OCI-LY1 (cell line): Measurements from ENCODE around the gene KCNH3.

Source experiments
- CTCF ChIP-seq: fragments of 200-600 bp; sonication (generic), shearing (Covaris generic); IDR thresholded peaks from 2 replicates; pipeline ENCODE4 v1.5.1; 2017; ENCODE audit warnings: mild to moderate bottlenecking, antibody characterized with exemption, low read length, moderate library complexity, mixed read lengths
- EZH2 ChIP-seq: fragments of 200-600 bp; sonication (generic), shearing (Covaris generic); IDR thresholded peaks from 2 replicates; pipeline ENCODE4 v1.8.0; 2017; ENCODE audit warnings: borderline replicate concordance, mixed run types, mild to moderate bottlenecking, antibody characterized with exemption, low read length, moderate library complexity, mixed read lengths

- TF ChIP-seq CTCF (no peak), EZH2 (no peak)
These were observed 42.1 kb upstream of the KCNH3 start for GRCh38 chr12:49496417-49497360.
